Testis (tissue), 2 donors: Measurements from ENCODE around the gene MARK1.

Experiments
- CTCF ChIP-seq, 3 experiments: fragments of 450-650 bp in 2 of 3; fragments of 200-600 bp in 1 of 3; sonication (generic) in 1 of 3; IDR thresholded peaks; one replicate each; pipeline ENCODE4 v1.5.1; 2016 to 2019; ENCODE audit warnings: antibody characterized with exemption in 3 of 3, mild to moderate bottlenecking in 2 of 3, moderate library complexity in 1 of 3
- POLR2A ChIP-seq: fragments of 450-650 bp; IDR thresholded peaks from one replicate; pipeline ENCODE4 v1.6.1; 2017; ENCODE audit warnings: antibody characterized with exemption, mild to moderate bottlenecking, moderate library complexity

DNA sequence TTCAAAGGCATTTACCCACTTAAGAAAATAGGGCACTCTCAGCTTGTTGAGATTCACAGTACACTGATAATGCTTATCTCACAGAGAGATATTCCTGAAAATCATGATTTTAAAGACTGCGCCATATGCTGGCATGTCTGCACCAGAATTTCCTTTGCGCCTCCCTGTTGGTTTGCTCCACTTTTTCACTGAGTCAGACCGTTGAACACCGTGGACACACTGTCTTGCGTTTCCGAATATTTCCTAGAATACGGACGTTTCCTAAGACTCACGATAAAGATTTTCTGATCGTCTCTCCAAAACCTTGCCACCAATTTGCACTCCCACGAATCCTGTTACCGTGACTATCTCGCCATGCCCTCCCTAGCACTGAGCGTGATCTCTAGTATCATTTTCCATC is 161.7 kb downstream of the MARK1 start:
- TF ChIP-seq CTCF (IDR thresholded peaks at IDR 0.05) = no peak
- TF ChIP-seq POLR2A = no peak
